Adrenal gland (tissue), 12 donors: ENCODE data around the gene CMTM8. TPM values are rescaled to one million over a fixed set of nuclear protein-coding genes. Genes with fewer than 3 reads are reported as not detected.

Experiments used
- DNase-seq, 7 donors: peaks; one replicate each; pipeline ENCODE4 v3.0.0-alpha.2; 2019 to 2020
- H3K27ac ChIP-seq, 5 donors: fragments of 200-600 bp; sonication (generic) in 4 of 5; 1 replicate in 3 of 5; 2 replicates in 2 of 5; pipeline versions ENCODE4 v1.5.1 to v1.8.0; 2016 to 2020; ENCODE audit warnings: mild to moderate bottlenecking in 1 of 5
- H3K27me3 ChIP-seq: fragments of 200-600 bp; 2 replicates; pipeline ENCODE4 v1.8.0; 2021
- H3K36me3 ChIP-seq, 2 donors: fragments of 200-600 bp; replicated peaks in 1 of 2; 1 replicate in 1 of 2; 2 replicates in 1 of 2; pipeline versions ENCODE4 v1.5.1 to v1.8.0; 2018 to 2022
- H3K4me1 ChIP-seq, 2 donors: fragments of 200-600 bp; replicated peaks in 1 of 2; 1 replicate in 1 of 2; 2 replicates in 1 of 2; pipeline versions ENCODE4 v1.5.1 to v1.8.0; 2018 to 2021
- H3K4me3 ChIP-seq, 4 donors: fragments of 200-600 bp; sonication (generic) in 3 of 4; one replicate each; pipeline ENCODE4 v1.5.1; 2016 to 2018
- H3K9me3 ChIP-seq, 3 donors: fragments of 200-600 bp; sonication (generic) in 1 of 3; replicated peaks in 1 of 3; 1 replicate in 2 of 3; 2 replicates in 1 of 3; pipeline versions ENCODE4 v1.5.1 to v1.8.0; 2016 to 2021
- POLR2A ChIP-seq, 2 donors: fragments of 450-650 bp; IDR thresholded peaks; one replicate each; pipeline ENCODE4 v1.6.1; 2017; ENCODE audit warnings: antibody characterized with exemption in 2 of 2, mild to moderate bottlenecking in 2 of 2, moderate library complexity in 1 of 2
- WGBS, 4 donors: extraction: QIAGEN DNeasy Blood & Tissue Kit in 2 of 4; methylation state at CpG; one replicate each; pipeline versions ENCODE4 v1.1.5 to v1.1.7; 2013 to 2017; 5-methylcytosine and 5-hydroxymethylcytosine counted together
- intact Hi-C, 2 donors: fragments of 100-400 bp; cut with DNase I; formaldehyde crosslinking; loops; one replicate each; pipeline versions ENCODE4 v1.14.1 to v1.15.0; 2022 to 2023
- polyA plus RNA-seq, 3 donors: library from polyadenylated mRNA; stranded (reverse); fragments of 200-250 nt in 2 of 3; fragments of 350-450 nt in 1 of 3; fragmentation: Illumina TruSeq in 1 of 3; extraction: RNeasy Lipid Tissue Mini Kit (QIAGEN cat#74804) in 1 of 3; gene quantifications; one replicate each; pipeline ENCODE4 v1.2.3, GENCODE V29; 2013 to 2014
- total RNA-seq, 9 donors: library from RNA; depleted of rRNA in 4 of 9; stranded (reverse); fragments of >200 nt in 4 of 9; fragments of 120-200 nt in 1 of 9; fragmentation: NEBNext Ultra II Directional in 1 of 9; extraction: Animal tissue kit (Norgen Biotek cat#: 25700) in 1 of 9; gene quantifications; one replicate each; pipeline versions ENCODE4 v1.1.0 to v1.2.4, GENCODE V29; 2013 to 2023
- TF ChIP-seq, protein P1 (sequence below), 6 experiments: fragments of 450-650 bp in 4 of 6; fragments of 200-600 bp in 2 of 6; sonication (generic) in 1 of 6; IDR thresholded peaks; 1 replicate in 5 of 6; 2 replicates in 1 of 6; pipeline versions ENCODE4 v1.5.1 to v1.8.0; 2016 to 2021; ENCODE audit warnings: antibody characterized with exemption in 6 of 6, mild to moderate bottlenecking in 2 of 6, moderate library complexity in 1 of 6
- donor health status: healthy with polysubstance abuse.
- donor health status: Bipolar disorder and iron deficiency.
- donor health status: DM: yes; HTN: yes; CAD: no.
- donor health status: DM: no; HTN: no; CAD: no.
- donor health status: DM: no; HTN: no; CAD: no.
- donor health status: DM: yes; HTN: yes; CAD: no.

CMTM8 gene
- total and polyA plus RNA-seq, 12 donors, result 3.3 to 24.1 (median 16.0) TPM

DNA sequence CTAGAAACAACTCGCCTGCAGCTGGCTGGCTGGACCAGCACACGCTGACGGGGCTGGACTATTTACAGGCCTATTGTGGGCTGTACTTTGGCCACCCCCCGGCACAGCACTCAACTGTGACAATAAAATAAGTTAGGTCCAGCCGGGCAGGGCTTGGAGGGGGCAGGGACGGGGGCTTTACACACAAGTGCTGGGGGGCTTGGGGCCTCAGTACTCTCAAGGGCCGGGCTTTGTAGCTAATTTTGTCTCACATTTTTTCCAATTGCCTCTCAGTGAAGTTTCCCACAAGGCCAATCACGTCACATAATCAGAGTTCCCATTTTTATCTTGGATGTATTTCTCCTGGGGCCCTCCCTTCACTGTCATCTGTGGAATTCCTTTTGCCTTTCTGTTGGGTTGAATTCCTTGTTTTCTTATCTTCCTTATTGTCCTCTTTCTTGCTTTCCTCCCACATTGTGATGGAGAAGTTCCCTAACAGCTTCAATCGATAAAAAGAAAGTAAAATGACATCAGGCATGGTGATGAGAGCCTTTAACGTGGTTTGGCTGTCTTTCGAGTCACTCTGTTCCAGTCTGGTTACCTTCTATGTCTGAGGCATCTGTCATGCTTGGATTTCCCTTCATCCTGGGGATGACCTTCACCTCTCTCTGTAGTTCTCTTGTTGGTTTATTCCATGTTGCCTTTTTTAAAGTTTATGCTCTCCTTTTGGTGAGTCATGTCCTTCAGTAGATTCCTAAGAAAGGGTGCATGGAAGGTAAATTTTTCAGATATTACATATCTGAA is 109.1 kb downstream of the CMTM8 start:
- peak in 4 of 7 donors; percentile 17 to 53 (median 26) for DNase-seq
- peak overlapping the region in 2 of 5 donors; percentile 20 to 24 for H3K27ac ChIP-seq
- H3K4me1 ChIP-seq, result peaks cover 0 to 6% of the 10 kb centered on the region in 2 donors
- whole genome bisulfite sequencing, 4 donors, result 57 to 67% (median 66%) methylated on average over 11 of the region's 11 CpGs
- H3K27me3 ChIP-seq, result no peaks in the 10 kb centered on the region
- H3K36me3 ChIP-seq, result no peaks in the 10 kb centered on the region
- H3K9me3 ChIP-seq, result no peaks in the 10 kb centered on the region
- no peak for TF ChIP-seq POLR2A (IDR thresholded peaks at IDR 0.05)
- TF ChIP-seq, protein P1, sequence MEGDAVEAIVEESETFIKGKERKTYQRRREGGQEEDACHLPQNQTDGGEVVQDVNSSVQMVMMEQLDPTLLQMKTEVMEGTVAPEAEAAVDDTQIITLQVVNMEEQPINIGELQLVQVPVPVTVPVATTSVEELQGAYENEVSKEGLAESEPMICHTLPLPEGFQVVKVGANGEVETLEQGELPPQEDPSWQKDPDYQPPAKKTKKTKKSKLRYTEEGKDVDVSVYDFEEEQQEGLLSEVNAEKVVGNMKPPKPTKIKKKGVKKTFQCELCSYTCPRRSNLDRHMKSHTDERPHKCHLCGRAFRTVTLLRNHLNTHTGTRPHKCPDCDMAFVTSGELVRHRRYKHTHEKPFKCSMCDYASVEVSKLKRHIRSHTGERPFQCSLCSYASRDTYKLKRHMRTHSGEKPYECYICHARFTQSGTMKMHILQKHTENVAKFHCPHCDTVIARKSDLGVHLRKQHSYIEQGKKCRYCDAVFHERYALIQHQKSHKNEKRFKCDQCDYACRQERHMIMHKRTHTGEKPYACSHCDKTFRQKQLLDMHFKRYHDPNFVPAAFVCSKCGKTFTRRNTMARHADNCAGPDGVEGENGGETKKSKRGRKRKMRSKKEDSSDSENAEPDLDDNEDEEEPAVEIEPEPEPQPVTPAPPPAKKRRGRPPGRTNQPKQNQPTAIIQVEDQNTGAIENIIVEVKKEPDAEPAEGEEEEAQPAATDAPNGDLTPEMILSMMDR (IDR thresholded peaks at IDR 0.05), result no peak
- intact Hi-C loops, result no loop called here
- no peak overlapping the region for H3K4me3 ChIP-seq

DNA sequence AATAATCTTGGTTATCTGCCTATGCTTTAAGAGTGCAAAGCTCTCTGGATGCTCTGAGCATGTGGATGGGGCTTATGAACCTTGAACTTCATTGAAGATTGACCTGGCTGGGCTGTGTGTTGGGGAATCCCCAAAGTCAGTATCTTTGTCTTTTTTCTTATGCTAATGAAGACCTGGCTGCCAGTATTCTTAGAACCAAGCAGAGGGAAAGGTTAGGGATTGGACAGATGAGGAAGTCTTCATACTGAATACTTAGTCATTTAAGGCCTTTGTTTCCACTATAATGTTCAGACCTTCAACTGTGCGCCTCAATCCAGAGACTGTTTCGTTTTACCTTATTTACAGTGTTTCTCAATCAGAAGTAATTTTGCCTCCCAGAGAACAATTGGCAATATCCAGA is 110.7 kb downstream of the CMTM8 start:
- intact Hi-C loops, result no loop called here
- 73 to 100% (median 98%) methylated on average over 2 of the region's 2 CpGs for WGBS, 4 donors
- no peak overlapping the region for H3K4me3 ChIP-seq
- no peak for TF ChIP-seq POLR2A (IDR thresholded peaks at IDR 0.05)
- TF ChIP-seq, protein P1 (IDR thresholded peaks at IDR 0.05), result no peak
- no peaks in the 10 kb centered on the region for H3K36me3 ChIP-seq
- DNase-seq, result no peak
- H3K4me1 ChIP-seq, result peaks cover 0 to 6% of the 10 kb centered on the region in 2 donors
- H3K9me3 ChIP-seq, result no peaks in the 10 kb centered on the region
- no peak overlapping the region for H3K27ac ChIP-seq
- H3K27me3 ChIP-seq, result no peaks in the 10 kb centered on the region

DNA sequence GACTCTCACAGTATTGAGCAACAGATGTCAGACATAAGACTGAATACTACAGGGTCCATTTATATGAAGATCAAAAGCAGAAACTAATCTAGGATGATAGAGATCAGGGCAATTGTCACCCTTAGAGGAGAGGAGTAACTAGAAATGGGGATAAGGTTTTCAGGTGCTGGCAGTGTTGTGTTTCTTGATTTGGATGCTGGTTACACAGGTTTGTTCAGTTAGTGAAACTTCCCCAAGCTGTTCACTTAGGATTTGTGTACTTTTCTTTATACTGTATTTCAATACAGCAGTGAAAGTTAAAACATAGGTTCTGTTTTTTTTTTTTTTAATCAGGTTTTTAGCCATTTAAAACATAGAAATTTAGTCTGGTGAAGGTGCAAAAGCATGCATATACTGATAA is 114.1 kb downstream of the CMTM8 start:
- Histone ChIP-seq H3K4me3 (no peak overlapping the region), H3K27me3 (no peaks in the 10 kb centered on the region), H3K9me3 (no peaks in the 10 kb centered on the region), H3K4me1 (peaks cover 0 to 5% of the 10 kb centered on the region in 2 donors), H3K27ac (no peak overlapping the region), H3K36me3 (no peaks in the 10 kb centered on the region)
- TF ChIP-seq, protein P1 (IDR thresholded peaks at IDR 0.05), result no peak
- TF ChIP-seq POLR2A (IDR thresholded peaks at IDR 0.05), result no peak
- intact Hi-C loops, result no loop called here
- no peak for DNase-seq

DNA sequence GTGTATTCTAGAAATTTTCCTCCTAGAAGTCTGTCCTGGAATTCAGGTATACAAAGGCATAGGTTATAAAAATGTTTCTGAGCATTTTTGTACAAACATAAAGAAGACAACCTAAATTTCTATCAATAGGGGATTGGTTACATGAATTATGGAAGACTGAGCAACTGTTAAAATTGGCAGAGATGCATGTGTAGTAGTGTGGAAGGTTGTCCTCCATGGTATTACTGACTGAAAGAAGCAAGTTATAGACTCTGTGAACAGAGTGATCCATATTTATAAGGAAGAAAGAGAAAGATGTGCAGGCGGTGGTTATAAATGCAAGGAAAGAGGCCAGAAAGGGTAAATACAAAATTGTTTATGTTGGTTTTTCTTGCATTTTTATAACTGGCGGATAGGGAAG is 114.9 kb downstream of the CMTM8 start:
- WGBS, 4 donors, result 92 to 97% (median 96%) methylated on average over 2 of the region's 2 CpGs
- no peaks in the 10 kb centered on the region for H3K27me3 ChIP-seq
- no peak for TF ChIP-seq POLR2A (IDR thresholded peaks at IDR 0.05)
- TF ChIP-seq, protein P1 (IDR thresholded peaks at IDR 0.05), result no peak
- H3K36me3 ChIP-seq, result no peaks in the 10 kb centered on the region
- no peak for DNase-seq
- no peak overlapping the region for H3K4me3 ChIP-seq
- intact Hi-C loops, result no loop called here
- H3K27ac ChIP-seq, result no peak overlapping the region
- no peaks in the 10 kb centered on the region for H3K9me3 ChIP-seq
- H3K4me1 ChIP-seq, result no peaks in the 10 kb centered on the region
